HT1080 (cell line): ENCODE measurements around the gene MACROD2. TPM values are rescaled to one million over a fixed set of nuclear protein-coding genes. Genes with fewer than 3 reads are reported as not detected.

Experiments used
- DNase-seq: peaks from one replicate; pipeline ENCODE4 v3.0.0-alpha.2; 2015; ENCODE audit warnings: low read depth
- total RNA-seq: library from RNA; depleted of rRNA; stranded (reverse); fragments of >200 nt; shearing (Covaris generic); gene quantifications from 2 replicates; pipeline ENCODE4 v1.2.3, GENCODE V29; 2014

Gene MACROD2
- total RNA-seq, 1 experiment from 2014 or later, result 1.2 TPM

DNA sequence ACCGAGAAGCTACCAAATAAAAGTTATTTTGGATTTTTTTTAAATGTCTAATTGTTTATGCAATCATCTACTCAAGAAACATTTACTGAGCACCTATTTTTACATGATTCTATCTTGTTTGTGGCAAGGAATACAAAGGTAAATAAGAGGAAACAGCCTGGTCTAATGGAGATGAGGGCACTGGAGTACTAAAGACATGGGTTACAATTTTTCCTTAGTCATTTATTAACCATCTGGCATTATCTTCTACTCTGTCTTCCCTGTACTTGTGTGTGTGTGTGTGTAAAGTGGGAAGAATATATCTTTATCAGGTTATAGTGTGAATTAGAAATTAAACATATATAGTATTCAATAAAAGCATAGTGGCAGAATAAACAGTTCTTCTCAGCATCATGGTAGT, 797.6 kb downstream of the MACROD2 start:
- no peak for DNase-seq

DNA sequence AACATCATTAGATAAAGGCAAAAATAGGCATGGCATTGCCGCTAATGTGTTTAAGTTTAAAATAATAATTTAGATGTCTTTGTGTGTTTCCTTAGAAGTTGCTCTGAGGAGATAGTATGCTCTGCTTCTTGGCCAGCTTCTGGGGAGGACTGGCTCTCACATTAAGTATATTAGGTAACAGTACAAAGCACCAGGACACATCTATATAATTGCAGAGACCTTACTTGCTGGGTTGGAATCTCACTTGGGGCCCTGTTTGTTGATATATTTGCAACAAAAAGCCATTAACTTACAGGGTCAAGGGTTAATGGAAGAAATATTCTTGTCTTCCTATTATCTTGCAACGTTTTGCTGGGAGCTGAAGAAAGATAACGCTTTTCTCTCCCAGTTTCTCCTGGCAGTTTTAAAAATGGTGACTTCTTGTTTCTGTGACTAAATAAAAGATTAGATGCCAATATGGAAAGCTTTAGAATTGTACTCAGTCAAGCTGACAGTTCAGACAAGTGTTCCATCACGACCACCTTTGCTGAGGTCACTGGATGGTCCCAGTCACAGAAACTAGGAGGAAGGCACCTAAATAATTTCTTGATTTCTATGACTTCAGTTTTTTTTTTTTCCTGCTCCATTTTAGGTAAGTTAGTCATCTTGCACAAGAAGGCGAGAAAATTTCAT, 804.4 kb downstream of the MACROD2 start:
- no peak for DNase-seq

DNA sequence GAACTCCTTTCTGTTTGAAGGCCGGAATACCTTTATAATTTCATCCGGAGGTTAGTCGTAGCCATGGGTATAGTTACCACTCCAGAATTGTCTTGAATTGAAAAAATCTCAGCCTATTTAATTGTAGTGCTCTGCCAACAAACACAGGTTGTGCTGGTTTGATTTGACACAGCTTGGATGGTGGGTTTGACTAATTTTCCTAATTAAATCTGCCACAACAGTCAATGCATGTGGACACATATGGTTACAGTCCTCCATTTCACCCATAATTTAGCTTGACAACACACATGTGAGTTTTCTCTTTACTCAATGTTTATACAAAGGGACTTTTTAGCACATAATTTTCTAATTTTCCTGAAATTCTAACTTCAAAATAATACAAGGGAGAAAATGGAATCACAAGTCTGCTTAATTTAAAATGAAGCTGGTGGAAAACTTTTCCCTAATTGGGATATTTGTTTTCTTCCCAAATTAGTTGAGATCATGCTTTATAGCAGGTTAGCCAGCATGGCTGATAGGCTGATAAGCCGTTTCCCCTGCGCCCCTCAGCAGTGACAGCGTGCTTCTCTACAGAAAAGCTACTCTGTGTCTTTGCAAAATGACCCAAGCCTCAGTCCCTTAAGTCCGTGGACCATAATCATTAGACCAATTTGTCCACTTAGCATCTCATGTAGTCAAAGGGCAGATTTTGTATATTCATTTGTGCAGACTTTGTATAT, 805.5 kb downstream of the MACROD2 start:
- DNase-seq, result no peak

DNA sequence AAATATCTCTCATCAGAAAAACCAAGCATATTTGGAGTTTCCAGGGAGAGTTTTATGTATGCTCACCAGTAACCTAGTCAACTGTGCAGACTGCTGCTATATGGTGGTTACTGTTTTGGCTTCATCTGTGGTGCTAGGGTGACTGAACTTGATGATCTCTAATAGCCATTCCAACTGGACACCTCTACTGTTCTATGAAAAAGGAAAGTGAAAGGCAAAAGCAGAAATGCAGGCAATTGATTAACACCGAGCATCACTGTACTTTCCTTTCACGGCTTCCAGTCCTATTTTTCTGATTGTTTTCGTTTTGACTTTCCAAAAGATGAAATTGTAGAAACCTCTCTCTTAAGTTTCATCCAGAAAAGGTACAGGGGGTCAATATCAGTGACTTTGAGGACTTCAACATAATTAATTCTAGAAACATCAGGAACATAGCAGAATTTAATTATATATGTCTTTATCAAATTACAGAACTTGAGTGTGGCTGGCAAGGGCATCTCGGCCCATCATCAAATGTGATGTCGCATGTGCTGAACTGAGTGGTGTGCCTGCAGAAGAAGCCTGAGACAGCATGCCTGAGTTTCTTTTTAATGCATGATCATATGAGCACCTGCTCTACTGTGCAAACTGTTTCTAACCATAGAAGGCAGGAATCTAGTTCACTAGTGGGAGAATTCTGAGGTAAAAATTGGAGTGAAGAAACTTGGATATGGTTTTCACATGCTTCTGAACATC, 806.4 kb downstream of the MACROD2 start:
- DNase-seq, result no peak

DNA sequence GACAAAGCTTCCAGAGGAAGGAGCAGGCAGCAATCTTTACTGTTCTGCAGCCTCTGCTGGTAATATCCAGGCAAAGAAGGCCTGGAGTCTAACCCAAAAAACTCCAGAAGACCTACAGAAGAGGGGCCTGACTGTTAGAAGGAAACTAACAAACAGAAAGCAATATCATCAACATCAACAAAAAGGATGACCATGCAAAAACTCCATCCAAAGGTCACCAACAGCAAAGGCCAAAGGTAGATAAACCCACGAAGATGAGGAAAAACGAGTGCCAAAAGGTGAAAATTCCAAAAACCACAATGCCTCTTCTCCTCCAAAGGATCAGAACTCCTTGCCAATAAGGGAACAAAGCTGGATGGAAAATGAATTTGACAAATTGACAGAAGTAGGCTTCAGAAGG, 811.9 kb downstream of the MACROD2 start:
- no peak for DNase-seq

DNA sequence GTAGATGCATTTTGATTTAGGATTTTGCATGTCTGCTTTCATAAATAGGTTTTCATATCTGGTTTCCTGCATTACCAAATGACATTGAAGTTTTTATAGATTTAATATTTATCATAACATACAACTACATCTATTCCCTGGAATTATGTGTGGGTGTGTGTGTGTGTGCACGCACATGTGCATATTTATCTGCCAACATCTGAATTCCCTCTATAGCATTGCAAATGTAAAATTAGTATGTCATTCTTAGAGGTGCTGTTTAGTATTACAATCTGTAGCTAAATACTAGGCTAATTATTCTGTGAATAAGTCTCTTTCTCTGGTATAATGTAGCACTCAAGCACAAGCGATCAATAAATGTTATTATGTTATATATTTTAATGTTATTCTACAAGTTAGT, 820.0 kb downstream of the MACROD2 start:
- no peak for DNase-seq

DNA sequence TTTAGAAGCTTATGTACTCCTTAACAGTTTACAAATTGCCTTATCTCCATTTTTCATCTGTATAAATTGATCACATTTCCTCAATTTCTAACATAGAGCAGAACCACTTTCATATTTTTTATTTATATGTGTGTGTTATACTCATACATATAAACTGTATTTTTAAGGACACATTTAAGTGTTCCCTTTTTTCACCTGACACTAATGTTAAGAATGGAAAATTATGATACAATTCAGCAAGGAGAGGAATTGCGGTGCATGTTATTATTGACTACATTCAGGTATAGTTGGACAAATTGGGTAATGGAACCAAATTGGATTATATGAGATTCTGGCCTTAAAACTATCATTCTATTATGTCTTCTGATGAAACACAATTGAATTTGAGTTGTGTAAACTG, 821.2 kb downstream of the MACROD2 start:
- DNase-seq, result no peak

DNA sequence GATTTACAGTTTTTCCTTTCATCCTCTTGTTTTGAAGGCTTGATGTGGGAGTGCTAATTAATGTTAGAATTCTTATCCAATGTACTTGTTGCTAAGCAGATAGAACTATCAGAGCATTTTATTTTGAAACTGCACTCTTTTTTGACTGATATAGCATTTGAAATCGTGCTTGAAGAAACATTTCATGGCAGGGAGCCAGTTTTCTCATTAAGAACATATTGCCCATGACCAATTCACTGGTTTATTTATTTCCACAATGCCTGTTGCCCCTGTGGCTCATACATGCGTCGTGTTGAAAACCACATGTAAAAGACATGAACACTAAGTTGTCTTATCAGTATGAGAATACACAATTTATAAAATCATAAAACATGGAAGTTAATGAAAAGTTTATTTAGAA, 821.8 kb downstream of the MACROD2 start:
- DNase-seq, result no peak

DNA sequence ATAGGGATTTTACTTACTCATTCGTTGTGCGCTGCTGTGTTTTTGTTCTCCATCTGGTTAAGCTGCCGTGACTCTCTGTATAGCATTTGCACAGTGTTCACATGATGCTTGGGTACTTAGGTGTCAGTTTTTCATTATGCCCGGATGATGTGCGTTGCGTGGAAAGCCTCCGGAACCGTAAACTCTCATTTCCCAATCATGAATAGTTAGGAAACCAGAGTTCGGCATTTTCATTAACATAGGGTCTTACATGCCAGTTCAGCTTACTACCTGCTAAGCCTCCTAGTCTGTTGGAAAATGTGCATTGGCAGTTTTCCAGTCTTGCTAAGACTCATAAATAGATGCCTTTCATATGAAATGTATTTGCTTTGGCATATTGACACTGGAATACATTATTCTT, 825.5 kb downstream of the MACROD2 start:
- DNase-seq, result no peak

DNA sequence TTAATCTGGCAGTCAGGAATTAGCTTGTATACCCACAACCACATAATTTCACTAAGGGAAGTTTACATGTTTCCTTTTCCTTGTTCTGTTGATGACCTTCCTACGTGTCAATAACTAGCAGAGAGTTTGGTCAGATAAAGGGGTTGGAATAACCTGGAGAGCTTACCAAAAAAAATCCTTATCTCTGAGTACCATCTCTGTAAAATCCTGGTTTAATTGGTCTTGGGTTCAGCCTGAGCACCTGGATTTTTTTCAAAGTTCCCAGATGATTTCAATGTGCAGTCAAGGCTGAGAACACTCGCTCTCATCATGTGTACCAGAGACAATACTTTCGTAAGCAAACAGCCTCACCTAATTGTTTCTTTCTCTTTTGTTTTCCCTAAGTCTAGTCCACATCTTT, 825.9 kb downstream of the MACROD2 start:
- no peak for DNase-seq

DNA sequence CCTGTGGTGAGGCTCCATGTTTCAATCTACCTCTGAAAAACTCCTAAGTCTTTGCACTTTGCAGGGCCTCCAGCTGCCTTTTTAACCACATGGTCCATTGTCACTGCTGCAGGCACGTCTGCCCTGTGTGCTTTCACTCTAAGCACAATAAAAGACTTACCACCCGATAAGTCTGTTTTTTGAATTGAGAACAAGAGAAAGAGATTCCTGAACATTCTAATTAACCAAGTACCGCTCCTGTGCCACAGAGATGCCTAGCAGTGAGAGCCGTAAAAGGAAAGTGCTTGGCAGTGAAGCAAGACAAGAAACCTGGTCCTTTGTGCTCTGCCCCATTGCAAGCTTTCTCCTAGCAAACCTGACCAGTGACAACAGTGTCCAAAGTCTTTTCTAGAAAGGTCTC, 829.7 kb downstream of the MACROD2 start:
- DNase-seq, result no peak

DNA sequence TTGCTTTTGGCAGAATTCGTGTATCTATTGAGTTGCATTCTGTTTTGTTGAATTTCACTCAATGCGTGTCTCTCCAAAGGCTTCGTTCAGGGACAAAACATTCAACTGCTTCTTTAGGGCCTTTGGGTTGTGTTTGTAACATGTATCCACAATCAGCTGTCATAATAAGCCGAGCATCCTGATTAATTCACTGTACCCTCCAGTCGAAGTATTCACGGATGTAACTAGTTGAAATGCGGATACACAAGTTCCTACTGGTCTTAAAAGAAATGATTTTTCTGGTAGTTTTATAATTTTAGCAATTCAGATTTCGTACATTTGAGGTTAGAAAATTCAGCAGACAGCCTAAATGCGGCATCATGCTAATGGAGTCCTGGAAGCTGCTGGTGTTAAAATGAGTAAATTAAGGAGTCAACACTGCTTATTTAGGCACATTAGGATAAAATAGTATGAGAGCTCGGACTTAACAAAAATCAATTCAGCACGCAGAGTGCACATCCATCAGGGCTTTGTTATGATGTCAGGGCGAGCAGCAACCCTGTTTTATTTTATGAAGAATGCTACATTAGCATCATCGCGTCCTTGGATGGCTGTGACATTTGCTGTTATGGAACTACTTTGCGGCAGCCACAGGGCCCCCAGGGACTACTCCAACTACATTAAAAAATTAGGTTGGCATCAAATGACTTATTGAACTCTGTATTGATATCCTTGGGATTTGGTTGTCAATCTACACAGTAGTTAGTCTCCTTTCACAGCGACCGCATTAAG, 831.4 kb downstream of the MACROD2 start:
- DNase-seq, result no peak

DNA sequence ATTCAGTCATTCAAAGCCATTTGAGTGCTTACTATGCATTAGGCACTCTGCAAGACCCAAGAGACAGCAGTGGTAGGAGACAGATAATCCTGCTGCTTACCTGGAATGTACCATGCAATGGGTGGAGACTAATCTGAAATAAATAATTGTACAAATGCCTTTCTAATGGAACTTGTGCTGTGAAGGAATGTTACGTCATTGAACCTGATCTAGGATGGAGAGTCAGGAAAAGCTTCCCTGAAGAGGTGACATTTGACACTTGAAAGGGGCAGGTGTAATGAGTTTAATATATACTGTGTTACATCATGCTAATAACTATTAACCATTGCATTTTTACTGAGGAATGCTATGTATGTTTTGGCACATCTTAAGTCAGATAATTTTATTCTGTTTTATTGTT, 833.1 kb downstream of the MACROD2 start:
- no peak for DNase-seq

DNA sequence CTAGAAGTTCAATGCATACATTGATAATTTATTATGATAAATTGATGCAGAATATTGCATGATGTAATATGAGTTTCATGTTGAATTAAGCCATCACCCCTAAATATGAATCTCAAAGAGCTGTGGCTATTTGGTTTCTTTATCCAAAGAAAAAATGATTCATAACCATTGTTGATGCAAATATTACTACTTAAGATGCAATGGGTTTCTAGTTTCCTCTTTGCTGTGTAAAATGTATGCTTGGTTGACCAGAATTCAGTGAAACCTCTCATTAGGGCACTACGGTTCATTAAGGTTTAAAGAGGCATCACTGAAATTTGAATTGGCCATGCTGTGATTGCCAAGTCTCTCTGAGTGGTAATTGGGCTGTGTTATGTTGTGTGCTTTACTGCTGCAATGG, 834.6 kb downstream of the MACROD2 start:
- DNase-seq, result no peak

DNA sequence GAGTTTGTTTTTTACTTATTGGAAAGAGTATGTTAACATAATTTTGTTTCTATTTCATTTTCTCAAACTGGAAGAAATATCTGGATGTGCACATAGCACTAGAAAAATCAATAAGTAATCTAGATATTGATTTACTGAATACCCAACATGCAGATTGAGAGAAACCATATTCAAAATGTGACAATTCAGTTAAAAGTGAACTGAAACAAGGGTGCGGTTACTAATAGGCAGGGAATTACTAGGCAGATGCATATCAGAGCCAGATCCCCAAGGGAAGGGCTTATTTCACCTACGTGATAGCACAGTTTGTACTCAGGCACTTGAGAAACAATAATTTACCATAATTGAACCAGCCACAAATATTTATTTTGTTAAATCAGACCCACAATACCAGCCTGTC, 835.1 kb downstream of the MACROD2 start:
- DNase-seq, result no peak

DNA sequence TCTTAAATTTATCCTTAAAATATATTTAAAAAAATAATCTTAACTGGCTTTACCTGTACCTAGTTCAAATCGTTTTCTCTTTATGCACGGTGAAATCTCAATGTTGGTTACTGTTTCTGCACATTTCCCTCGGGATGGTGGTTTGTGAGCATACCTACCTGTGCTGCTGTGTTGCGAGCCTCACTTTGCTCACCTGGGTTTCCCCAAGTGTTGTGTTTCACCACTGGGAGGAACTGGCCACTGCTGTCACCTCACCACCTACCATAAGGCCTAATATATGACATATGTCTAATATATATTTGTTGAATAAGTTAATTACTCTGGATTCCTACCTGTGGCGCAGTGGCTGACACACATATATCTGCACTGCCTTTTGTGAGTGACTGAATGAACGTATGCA, 835.6 kb downstream of the MACROD2 start:
- no peak for DNase-seq

DNA sequence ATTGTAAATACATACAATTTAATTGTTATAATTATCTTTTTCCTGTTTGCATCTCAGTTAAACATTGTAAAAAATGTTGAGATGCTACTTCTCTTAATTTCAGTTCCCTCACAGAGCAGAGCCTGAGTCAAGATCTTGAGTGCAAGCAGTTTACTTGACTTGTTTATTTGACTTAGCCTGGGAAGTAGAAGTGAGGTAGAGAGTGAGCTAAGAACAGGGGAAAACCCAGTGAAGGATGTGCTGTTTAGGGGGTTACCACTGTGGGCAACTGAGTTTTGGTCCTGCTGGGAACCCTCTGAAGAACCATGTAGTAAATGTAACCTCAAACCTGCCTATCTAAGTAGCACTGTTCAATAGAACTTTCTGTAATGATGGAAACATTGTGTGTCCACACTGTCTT, 837.3 kb downstream of the MACROD2 start:
- no peak for DNase-seq

DNA sequence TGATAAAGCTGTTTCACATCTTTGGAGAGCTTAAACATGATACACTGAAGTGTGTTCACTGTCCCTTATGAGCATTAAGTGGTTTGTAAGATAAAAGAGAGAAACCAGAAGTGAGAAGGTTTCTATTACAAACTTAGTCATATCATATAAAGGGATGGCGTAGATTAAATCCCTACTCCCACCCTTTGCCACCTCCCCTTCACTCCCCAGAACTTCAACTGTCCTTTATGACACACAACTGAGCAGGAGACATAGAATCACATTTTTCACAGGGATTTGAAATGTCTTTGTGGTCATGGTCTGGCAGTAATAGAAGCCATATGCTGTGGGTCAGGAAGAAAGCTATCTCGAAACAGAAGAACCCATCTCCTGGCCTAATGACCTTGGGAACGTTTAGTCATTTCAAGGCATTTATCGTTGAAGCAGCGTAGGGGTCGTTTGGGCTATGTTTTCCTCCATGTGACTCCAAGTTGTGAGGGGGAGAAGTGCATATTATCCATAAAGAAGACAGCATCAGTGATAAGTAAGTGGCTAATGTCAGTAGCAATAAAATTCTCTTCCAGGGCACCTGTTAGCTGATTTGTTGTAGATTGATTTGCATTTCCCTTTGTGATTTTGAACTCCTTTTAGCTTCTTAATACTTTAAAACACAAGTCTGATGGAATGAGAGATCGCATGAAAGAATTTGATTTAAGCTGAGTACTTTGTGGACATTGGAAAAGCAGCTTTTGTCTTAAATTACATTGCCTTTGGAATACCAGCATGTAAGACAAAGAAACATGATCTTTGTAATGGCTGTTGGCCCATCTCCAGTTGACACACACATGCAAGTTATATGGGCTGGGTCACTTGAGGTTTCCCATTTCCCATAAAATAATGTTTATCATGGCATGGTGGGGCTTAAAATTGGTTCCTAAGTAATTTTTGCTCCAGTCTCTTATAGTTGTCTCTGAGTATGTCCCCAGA, 843.6 kb downstream of the MACROD2 start:
- DNase-seq, result peak; percentile 19

DNA sequence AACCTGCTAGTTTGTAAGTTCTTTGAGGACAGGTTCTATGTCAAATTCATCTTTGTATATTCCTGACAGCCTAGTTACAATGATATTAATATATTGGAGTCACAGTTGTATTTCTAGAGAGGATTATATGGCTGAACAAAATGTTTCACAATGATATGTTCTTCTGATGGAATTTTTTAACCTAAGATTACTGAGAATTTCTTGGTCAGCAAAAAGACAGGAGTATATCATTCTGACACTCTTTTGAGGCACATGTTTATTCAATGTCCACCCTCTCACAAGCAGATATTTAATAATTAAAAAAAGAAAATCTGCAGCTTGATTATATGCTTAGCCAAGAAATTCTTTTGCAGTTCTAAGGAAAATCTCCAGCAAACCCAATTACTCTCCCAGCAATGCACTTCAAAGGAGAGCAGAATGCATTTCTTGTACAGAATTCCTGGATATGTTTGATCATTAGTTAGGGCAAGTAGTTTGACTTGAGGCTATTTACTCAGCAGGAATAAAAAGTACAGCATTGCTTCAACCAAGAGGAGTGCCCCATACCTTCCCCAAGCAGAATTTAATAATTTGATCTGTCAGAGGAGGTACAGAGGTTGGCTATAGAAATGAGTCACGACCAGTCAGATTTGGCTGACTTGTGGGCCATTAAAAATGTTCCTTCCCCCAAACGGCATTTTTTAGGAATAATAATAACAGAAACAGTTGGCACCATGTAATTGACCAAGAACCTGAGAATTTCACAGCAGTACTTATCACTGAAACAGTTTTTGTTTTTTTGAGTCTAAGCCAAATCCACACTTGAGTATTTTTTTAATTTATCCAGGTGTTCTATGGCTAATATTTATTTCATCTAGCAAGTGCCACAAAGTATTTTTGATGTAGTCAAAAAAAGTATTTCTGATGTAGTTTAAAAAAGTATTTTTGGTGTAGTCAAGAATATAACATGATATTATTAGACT, 850.2 kb downstream of the MACROD2 start:
- no peak for DNase-seq
